ENCODE results near the gene IL13RA2.

DNA sequence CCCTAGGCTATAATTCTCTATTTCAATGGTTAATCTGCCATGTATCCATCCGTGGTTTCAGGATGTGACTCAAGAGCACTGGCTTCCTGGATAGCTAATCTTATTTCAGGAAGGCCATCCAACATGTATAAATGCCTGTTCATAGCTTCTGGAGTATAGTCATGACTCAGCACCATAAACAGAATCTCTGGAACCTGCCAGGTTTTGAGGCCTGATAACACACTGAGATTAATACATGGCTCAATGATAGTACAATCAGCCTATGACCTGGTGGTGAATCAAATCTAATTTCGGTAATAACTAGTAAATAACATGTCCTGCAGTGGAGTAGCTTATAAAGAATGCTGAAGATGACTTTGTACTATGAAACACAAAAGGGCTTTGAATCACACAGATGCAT lies 5.7 kb upstream of the IL13RA2 start:
- TF ChIP-seq, protein P1, sequence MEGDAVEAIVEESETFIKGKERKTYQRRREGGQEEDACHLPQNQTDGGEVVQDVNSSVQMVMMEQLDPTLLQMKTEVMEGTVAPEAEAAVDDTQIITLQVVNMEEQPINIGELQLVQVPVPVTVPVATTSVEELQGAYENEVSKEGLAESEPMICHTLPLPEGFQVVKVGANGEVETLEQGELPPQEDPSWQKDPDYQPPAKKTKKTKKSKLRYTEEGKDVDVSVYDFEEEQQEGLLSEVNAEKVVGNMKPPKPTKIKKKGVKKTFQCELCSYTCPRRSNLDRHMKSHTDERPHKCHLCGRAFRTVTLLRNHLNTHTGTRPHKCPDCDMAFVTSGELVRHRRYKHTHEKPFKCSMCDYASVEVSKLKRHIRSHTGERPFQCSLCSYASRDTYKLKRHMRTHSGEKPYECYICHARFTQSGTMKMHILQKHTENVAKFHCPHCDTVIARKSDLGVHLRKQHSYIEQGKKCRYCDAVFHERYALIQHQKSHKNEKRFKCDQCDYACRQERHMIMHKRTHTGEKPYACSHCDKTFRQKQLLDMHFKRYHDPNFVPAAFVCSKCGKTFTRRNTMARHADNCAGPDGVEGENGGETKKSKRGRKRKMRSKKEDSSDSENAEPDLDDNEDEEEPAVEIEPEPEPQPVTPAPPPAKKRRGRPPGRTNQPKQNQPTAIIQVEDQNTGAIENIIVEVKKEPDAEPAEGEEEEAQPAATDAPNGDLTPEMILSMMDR (conservative IDR thresholded peaks at IDR 0.05 in 1 of 2, IDR thresholded peaks at IDR 0.05 in 1 of 2; ENCODE audit: low read depth in 1 of 2, low read length in 2 of 2): no peak
- TF ChIP-seq EZH2 (IDR thresholded peaks at IDR 0.05; ENCODE audit: low read length, missing control alignments): no peak
